ENCODE measurements around the gene RIMBP2.

RIMBP2 gene

DNA sequence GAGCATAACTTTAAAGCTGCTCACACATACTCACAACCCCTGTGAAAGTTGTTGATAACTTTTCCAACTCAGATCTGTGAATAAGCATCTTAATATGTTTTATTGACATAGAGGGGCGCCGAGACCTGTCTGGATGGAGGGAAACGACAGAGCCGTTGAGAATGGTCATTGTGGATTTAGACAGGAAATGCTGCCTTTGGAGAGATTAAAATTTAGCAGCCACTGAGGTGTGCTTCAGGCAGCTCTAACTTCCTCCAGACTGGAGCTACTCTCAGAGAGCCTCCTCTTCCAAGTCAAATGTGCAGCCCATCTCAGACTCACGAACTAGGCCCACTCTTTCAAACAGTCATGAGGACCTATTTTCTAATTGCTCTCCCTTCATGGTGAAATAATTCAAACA, 90.9 kb downstream of the RIMBP2 start:
- no peak for DNase-seq

DNA sequence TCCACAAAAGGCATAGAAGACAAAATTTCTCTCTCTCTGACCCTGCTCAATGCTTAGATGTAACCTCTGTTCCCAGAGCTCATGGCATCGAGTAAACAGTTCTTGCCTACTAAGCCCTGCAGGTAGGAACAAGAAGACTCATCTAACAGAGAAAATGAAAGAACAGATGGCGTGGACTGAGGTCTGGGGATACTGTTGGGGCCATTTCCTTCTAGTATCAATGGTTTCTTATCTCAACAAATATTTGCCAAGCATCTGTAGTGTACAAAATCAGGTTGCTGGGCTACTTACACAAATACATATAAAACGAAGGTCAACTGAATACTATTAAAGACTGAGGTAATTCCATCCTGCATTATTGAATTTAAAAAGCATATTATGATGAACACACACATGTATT, 93.3 kb downstream of the RIMBP2 start:
- DNase-seq, result no peak

DNA sequence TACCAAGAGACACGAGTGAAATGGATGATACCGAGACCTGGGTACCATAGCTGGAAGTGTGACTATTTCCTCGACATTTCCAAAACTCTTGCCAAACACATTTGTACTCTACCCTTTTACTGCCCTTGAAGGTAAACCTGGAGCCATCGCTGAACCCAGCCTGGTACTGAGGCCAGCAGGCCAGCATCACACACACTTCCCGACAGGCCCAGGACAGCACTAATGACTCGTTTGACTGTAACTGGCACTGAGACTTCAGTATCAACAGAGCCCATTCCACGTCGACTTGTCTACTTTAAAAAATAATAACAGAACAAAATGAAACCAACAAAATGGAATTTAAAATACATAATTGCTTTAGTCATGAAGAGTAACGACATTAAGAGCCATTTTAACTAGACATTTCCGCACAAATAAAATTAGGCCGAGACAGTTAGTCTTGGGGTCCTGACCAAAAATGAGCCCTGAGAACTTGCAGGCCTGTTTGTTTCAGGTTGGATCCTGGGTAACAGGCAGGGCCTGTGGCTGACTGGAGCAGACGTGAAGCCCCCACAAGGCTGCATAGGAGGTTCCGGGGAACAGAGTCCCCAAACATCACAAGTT, 94.3 kb downstream of the RIMBP2 start:
- no peak for DNase-seq

GRCh38 chr12:130620756-130621155, 95.3 kb downstream of the RIMBP2 start:
- no peak for DNase-seq

- no peak for DNase-seq
Observed at GRCh38 chr12:130620281-130620680, 95.8 kb downstream of the RIMBP2 start.

- DNase-seq, result no peak
Observed at GRCh38 chr12:130619385-130620001, 96.6 kb downstream of the RIMBP2 start.

- no peak for DNase-seq
Observed at GRCh38 chr12:130617219-130617618, 98.9 kb downstream of the RIMBP2 start.

DNA sequence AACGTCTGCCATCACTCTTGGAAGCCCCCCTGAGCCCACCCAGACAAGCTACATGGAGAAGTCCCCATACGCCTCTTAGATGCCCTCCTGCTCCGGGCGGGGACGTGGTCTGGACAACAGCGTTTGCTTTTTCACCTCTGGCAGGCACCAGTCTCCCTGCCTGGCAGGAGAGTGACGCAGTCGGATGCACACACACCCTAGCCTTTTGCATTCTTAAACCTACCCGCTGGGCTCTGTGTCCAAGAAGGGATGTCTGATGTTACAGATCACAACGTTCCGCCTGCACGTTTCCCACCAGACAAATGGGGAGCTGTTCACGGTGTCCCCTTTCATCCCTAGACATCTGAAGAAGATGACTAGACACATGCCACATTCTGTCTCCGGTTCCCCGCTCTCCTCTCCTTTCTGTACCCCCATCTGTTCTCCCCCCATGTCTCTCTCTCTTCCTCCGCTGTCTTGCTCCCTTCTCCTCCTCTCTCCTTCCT, 100.2 kb downstream of the RIMBP2 start:
- DNase-seq, result no peak

GRCh38 chr12:130614530-130614905, 101.6 kb downstream of the RIMBP2 start:
- DNase-seq, result no peak

DNA sequence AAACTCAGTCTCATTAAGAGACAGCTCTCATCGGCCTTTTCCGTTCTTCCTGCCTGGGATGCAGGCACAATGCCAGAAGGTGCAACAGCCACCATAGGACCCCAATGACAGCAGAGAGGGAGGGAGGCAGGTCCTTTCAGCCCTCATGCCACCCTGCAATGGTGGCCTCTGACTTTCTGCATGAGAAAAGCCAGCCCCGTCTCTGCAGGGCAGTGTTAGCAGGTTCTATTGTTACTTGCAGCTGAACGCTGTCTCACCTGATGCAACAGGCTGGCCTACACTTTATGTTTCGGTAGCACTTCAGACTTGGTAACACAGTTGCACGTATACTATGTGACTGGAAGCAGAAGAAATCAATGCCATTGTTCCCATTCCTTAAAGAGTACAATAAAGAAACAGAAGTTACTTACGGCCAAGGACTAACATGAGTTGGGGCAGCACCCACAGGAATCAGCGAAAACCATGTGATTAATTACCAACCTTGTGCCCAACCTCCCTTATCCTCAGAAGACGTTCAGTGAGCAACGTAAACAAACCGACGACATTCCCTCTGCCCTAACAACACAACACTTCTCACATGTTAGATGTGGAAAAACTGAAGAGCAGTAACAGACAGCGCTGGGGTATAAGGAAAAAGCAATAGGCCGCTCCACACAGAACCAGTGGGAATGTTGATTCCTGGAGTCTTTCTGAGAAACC, 102.1 kb downstream of the RIMBP2 start:
- DNase-seq, result no peak

DNA sequence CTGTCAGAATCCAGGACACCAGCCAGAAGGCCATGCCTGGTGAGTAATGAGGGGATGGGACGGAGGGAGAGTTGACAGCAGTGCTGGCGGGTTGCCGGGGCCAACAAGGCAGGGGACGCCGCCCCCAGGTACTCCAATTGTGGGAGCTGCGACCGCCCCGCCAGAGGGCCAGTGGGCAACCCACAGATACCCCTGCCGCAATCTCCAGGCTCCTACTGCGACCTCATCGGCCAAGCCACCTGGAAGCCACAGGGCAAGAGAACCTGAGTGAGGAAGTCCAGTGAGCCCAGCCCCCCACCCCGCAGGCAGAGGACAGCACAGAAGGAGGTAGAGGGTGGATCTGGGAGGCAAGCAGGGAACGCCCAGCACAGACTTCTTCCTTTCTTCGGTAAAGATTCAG, 103.0 kb downstream of the RIMBP2 start:
- DNase-seq, result no peak

- DNase-seq, result no peak
Observed at GRCh38 chr12:130611026-130611905, 104.8 kb downstream of the RIMBP2 start.

DNA sequence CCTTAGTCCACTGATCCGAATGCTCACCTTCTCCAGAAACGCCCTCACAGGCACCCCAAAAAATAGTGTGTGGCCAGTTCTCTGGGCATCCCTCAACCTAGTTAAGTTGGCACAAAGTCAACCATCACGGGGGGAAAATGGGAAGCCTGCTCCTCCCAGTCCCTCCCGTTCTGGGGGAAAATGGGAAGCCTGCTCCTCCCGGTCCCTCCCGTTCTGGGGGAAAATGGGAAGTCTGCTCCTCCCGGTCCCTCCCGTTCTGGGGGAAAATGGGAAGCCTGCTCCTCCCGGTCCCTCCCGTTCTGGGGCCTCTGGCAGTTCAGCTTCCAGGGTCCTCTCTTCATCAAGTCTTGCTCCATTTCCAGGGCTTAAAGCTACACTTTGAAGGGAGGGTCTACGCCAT, 106.1 kb downstream of the RIMBP2 start:
- no peak for DNase-seq

DNA sequence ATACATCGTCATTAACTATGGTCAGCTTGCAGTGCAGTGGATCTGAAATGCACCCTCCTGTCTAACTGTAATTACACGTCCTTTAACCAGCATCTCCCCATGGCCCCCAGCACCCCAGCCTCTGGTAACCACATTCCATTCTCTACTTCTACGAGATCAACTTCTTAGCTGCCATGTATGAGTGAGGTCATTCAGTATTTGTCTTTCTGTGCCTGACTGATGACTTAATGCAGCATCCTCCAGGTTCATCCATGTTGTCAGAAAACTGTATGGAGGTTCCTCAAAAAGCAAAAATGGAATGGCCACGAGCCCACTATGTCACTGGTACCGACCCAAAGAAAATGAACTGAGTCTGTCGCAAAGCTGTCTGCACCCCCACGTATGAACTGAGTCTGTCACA, 107.3 kb downstream of the RIMBP2 start:
- DNase-seq, result no peak

DNA sequence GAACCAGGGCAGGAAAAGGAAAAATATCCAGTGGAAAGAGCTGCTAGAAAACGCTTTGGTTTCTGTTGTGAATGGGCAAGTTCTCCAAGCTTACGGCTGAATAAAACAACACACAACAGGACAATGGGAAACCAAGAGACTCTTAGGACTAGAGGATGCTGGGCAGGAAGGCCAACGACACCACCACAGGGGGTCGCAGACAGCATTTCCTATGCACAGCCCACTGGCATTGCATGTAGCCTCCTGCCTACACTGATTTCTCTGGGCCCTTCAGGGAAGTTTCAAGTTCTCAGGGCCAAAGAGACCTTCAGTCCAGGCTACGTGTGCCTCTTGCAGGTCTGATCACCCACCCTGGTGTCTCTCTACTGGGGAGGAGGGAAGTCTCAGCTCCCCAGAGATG, 108.0 kb downstream of the RIMBP2 start:
- DNase-seq, result no peak

GRCh38 chr12:130606231-130606630, 109.9 kb downstream of the RIMBP2 start:
- DNase-seq, result no peak

DNA sequence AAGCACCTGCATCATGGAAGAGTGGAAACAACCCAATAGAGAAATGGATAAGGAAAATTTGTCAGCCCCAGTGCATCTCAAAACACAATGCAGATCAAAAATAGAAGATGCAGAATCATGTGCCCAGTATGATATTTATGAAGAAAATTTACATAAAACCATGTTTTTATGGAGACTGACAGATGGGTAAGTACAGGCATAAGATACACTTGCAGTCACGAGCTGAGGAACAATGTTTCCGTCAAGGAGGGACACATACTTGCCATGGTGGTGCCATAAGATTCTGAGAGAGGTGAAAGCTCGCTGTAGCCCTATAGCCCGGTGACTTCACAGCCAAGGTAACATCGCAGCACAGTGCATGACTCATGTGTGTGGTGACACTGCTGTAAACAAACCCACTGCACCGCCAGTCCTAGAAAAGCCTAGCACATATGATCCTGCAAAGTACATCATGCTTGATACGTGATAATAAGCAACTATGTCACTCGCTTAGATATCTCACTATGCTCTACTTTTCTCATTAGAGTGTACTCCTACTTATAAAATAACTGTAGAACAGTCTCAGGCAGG, 112.6 kb downstream of the RIMBP2 start:
- no peak for DNase-seq

GRCh38 chr12:130602251-130602650, 113.8 kb downstream of the RIMBP2 start:
- DNase-seq, result no peak

DNA sequence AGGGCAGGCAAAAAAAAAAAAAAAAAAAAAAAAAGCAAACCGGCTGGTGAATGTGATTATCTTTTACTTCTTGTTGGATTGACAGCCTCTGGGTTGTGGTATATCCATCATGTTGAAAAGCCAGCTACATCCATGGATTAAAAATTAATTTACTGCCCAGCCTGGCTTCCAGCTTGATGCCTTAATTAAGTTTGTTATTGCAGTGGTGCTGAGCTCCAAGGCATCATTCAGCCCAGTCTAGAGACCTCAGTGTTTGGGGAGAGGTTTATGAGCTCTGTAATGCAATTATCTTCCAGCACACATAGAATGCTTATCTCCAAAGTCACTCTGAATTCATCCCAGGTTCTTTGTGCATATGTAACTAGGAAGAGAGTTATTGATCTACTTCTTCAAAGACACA, 114.8 kb downstream of the RIMBP2 start:
- DNase-seq, result no peak

DNA sequence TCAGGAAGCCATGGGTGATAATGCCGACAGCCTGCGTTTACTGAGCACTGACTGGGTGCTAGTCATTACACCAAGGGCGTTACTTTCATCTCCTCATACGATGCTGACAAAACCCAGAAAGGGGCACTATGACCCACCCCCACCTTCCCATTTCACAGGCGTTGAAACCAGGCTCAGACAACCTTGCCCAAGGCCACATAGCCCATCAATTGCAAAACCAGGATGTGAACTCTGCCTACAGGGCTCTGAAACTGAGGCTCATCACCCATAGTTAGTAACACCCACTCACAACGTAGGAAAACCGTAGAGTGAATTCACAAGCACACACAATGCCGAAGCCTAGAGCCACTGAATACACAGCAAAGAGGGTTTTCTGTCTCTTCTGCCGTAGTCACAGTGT, 119.9 kb downstream of the RIMBP2 start:
- DNase-seq, result no peak

- no peak for DNase-seq
Observed at GRCh38 chr12:130595566-130595965, 120.5 kb downstream of the RIMBP2 start.

GRCh38 chr12:130593056-130593455, 123.0 kb downstream of the RIMBP2 start:
- DNase-seq, result no peak

- no peak for DNase-seq
Observed at GRCh38 chr12:130592641-130593040, 123.5 kb downstream of the RIMBP2 start.

All from activated gamma-delta T cell (primary cell).